Activated CD8-positive, alpha-beta memory T cell treated with anti-CD3 and anti-CD28 coated beads for 4 hours (primary cell): ENCODE data around the gene NDOR1.

ENCODE experiments used
- DNase-seq, 2 donors: peaks; one replicate each; pipeline ENCODE4 v3.0.0-alpha.2; 2020; ENCODE audit warnings: low read depth in 2 of 2

The NDOR1 gene

GRCh38 chr9:137220317-137221094, 15.0 kb downstream of the NDOR1 start:
- DNase-seq: no peak

DNA sequence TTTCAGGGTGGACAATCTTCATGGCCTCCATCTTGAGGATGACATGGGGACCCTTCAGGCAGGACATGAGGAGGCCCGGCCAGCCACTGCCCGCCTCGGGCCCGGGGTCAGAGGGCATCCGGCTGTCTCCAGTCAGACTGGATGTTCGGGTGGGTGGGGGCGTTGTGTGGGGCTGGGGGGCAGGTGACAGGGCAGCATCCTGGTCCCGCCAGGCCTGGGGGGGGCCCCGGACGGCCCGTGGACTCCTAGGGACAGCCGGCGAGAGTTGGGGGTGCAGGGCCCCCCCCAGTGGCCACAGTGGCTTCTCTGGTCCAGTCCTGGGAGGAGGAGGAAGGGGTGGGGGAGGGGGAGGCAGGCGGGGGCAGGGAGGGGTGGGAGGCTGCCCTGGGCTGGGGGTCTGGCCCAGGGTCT, 15.6 kb downstream of the NDOR1 start:
- DNase-seq: no peak

DNA sequence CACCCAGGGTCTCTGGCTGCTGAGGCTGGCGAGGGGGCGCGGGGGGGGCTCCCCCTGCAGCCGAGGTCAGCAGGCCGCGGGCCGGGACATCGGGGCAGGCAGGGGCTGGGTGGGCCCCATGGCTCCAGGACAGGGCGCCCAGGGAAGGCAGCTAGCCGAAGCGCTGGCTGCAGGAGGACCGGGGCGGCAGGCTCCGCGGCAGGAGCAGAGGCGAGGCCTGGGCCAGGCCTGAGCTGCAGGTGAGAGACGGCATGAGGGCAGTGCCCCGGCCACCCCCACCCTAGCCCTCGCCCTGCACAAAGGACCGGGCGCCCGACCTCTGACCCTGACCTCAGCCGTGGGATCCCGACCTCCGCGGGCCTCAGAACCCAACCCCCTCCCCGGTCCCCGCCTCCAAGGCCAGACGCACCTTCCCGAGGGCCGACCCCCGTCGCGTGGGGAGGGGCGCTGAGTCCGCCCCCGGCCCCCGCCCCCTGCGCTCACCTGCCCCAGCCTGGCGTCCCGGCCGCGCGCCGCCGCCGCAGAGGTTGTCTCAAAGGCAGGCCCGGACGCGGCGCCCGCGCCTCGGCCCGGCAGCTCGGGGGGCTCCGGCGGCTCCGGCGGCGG, 16.1 kb downstream of the NDOR1 start:
- no peak for DNase-seq

- DNase-seq: no peak
Observed at GRCh38 chr9:137222190-137223077, 16.9 kb downstream of the NDOR1 start, which contains the start of gene RNF208. Gene RNF208 (minus strand): TSS chr9:137222240. CDS start chr9:137221212, 1,028 bp downstream.

DNA sequence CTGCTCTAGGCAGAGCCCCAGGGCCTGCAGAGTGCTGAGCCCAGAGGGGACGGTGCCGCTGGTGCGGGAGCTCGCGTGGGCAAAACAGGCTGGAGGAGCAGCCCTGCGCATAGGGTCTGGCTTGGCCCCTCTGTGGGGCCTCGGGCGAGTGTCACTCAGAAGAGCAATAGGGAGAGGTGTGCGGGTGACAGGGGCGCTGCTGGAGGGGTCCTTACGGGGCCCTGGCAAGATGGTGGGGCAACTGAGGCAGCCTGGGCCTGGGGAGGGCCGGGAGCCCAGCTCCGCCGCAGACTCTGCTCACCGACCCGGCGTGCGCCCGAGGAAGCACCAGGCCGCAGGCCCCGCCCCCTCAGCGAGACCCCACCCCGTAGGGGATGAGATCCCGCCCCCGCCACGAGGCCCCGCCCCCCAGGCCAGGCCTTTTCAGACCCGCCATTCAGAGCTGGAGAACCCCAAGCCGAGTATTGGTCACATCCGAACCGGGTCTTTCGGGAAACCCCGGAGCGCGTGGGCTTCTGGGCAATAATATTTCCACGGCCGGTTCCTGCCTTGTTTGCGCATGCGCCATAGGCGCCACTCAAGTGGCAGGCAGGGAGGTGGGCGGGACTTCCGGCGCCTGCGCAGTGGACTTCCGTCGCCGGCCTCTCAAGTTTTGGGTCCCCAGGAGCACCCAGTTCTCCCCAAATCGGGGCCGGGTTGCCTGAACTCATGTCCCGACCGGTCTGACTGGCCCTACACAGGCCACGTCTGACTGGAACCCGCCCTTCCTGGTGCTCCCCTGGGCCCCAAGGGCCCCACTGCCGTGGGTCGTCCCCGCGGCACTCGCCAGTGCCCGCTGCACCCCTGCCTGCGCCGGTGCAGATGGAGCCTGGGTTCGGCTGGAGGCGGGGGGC, 17.8 kb downstream of the NDOR1 start:
- peak; percentile 97 for DNase-seq

GRCh38 chr9:137224830-137225694, 19.6 kb downstream of the NDOR1 start, which contains the start of gene CYSRT1:
Gene CYSRT1 (plus strand): TSS chr9:137225174. CDS start chr9:137225622, 448 bp downstream.
- no peak for DNase-seq

DNA sequence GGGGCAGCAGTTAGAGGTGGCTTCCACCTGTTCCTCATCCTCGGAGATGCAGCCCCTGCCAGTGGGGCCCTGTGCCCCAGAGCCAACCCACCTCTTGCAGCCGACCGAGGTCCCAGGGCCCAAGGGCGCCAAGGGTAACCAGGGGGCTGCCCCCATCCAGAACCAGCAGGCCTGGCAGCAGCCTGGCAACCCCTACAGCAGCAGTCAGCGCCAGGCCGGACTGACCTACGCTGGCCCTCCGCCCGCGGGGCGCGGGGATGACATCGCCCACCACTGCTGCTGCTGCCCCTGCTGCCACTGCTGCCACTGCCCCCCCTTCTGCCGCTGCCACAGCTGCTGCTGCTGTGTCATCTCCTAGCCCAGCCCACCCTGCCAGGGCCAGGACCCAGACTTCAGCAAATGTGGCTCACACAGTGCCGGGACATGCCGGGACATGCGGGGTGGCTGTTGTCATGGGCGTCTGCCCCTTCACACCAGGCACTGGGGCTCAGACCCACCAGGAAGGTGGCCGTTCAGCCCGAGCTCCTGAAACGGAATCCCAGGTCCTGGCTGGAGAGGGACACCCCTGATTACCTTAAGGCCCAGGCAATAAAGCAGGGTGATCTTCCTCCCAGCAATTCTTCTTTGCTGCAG, 20.3 kb downstream of the NDOR1 start:
- no peak for DNase-seq

GRCh38 chr9:137226338-137227053, 21.0 kb downstream of the NDOR1 start:
- DNase-seq: no peak

DNA sequence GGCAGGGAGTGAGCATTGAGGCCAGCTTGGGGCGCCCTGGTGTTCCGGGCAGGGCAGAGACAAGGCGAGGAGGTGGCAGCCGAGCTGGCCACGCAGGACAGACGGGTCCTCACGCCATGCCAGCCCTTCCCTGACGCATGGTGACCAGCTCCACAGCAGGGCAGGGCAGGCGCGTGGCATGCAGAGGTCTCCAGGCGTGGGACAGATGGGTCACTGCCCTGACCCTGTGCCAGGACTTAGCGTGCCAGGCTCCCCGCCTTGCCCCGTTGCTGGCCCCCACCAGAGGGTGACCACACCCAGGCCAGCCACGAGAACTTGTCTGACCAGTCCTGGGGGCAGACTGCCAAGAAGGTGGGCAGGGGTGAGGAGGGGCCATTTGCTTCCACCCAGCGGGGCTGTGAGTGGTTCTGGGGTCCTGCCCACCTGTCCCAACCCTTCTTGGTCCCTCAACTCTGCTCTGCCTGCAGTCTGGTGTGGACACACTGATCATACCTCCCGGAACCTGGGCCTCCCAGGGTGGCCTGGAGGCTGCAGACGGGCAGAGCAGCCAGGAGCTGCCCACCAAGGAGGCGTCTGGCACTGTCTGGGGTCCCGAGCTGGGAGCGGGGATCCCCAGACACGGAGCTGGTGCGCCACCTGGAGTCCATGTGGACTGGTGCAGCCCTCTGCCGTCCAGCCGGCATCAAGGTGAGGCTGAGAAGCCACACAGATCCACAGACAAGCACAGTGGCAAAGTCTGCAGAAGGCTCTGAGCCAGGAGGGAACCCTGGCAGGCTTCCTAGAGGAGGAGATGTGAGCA, 21.8 kb downstream of the NDOR1 start, which contains the start of gene RNF224:
TSS of gene RNF224 (plus strand) at position 449 of the 799 bp plus-strand sequence. CDS start 834 bp downstream, outside the sequence.
- DNase-seq: peak; percentile 64 to 69

- DNase-seq: no peak
Observed at GRCh38 chr9:137227853-137228505, 22.5 kb downstream of the NDOR1 start.

- no peak for DNase-seq
Observed at GRCh38 chr9:137228506-137228967, 23.0 kb downstream of the NDOR1 start.

- DNase-seq: no peak
Observed at GRCh38 chr9:137228968-137229896, 23.7 kb downstream of the NDOR1 start.

GRCh38 chr9:137229903-137230704, 24.6 kb downstream of the NDOR1 start:
- DNase-seq: no peak

GRCh38 chr9:137230705-137231371, 25.3 kb downstream of the NDOR1 start, which contains the start of gene SLC34A3:
Gene SLC34A3 (plus strand): TSS chr9:137230901. CDS start chr9:137231703, 802 bp downstream.
- no peak for DNase-seq
